ENCODE results near the gene SPOCD1.

SPOCD1 gene

GRCh38 chr1:31788825-31789256 lies 27.0 kb downstream of the SPOCD1 start:
- no peak for DNase-seq (ENCODE audit: low read depth)
- peak overlapping the region; percentile 58 for H3K4me3 ChIP-seq (ENCODE audit: low read depth, low read length)
- TF ChIP-seq CTCF (IDR thresholded peaks at IDR 0.05; ENCODE audit: insufficient read depth, low read depth, low read length, missing control alignments): no peak

- TF ChIP-seq CTCF (IDR thresholded peaks at IDR 0.05; ENCODE audit: insufficient read depth, low read depth, low read length, missing control alignments): no peak
- peak; percentile 95 for DNase-seq (ENCODE audit: low read depth)
- peak overlapping the region; percentile 58 for H3K4me3 ChIP-seq (ENCODE audit: low read depth, low read length)
Measured at GRCh38 chr1:31788138-31788824, 27.5 kb downstream of the SPOCD1 start.

GRCh38 chr1:31787786-31788137 lies 28.1 kb downstream of the SPOCD1 start:
- peak overlapping the region; percentile 58 for H3K4me3 ChIP-seq (ENCODE audit: low read depth, low read length)
- TF ChIP-seq CTCF (IDR thresholded peaks at IDR 0.05; ENCODE audit: insufficient read depth, low read depth, low read length, missing control alignments): no peak
- no peak for DNase-seq (ENCODE audit: low read depth)

GRCh38 chr1:31787261-31787660 lies 28.6 kb downstream of the SPOCD1 start:
- no peak for DNase-seq (ENCODE audit: low read depth)
- TF ChIP-seq CTCF (IDR thresholded peaks at IDR 0.05; ENCODE audit: insufficient read depth, low read depth, low read length, missing control alignments): no peak
- no peak overlapping the region for H3K4me3 ChIP-seq (ENCODE audit: low read depth, low read length)

GRCh38 chr1:31786366-31787060 lies 29.3 kb downstream of the SPOCD1 start:
- TF ChIP-seq CTCF (IDR thresholded peaks at IDR 0.05; ENCODE audit: insufficient read depth, low read depth, low read length, missing control alignments): no peak
- H3K4me3 ChIP-seq (ENCODE audit: low read depth, low read length): no peak overlapping the region
- DNase-seq (ENCODE audit: low read depth): no peak

- no peak for TF ChIP-seq CTCF (IDR thresholded peaks at IDR 0.05; ENCODE audit: insufficient read depth, low read depth, low read length, missing control alignments)
- no peak overlapping the region for H3K4me3 ChIP-seq (ENCODE audit: low read depth, low read length)
- DNase-seq (ENCODE audit: low read depth): no peak
Measured at GRCh38 chr1:31785947-31786290, 29.9 kb downstream of the SPOCD1 start.

Data from GM12865 (cell line).